WTC11 (cell line): Measurements from ENCODE around the gene ARHGAP15. TPM values are rescaled to one million over a fixed set of nuclear protein-coding genes. Genes with fewer than 3 reads are reported as not detected.

Source experiments
- ATAC-seq: fragments of 200-7000 bp; cut with Tn5 transposase; 2 replicates; pipeline ENCODE4 v1.10.0; 2021; ENCODE audit warnings: mild to moderate bottlenecking, moderate library complexity
- CTCF ChIA-PET: fragments of 300-600 bp; sonication (Branson Sonifier 250); formaldehyde crosslinking; loops from one replicate; lab custom pipeline; 2021; ENCODE audit warnings: antibody characterized with exemption; lab: Charles Lee
- POLR2A ChIA-PET: fragments of 350-600 bp; sonication (Branson Sonifier 250); formaldehyde crosslinking; loops from one replicate; lab custom pipeline; 2021; ENCODE audit warnings: antibody characterized with exemption; lab: Charles Lee
- DNase-seq: peaks from one replicate; pipeline ENCODE4 v3.0.0; 2021; ENCODE audit warnings: low spot score
- H3K27ac Mint-ChIP-seq: 2 replicates; pipeline ENCODE4 v1.8.0; 2021; ENCODE audit warnings: mixed read lengths
- H3K27me3 Mint-ChIP-seq: 2 replicates; pipeline ENCODE4 v1.8.0; 2021; ENCODE audit warnings: low read depth, mild to moderate bottlenecking, moderate library complexity, mixed read lengths
- H3K36me3 Mint-ChIP-seq: 2 replicates; pipeline ENCODE4 v1.8.0; 2021; ENCODE audit warnings: mixed read lengths
- H3K4me1 Mint-ChIP-seq: 2 replicates; pipeline ENCODE4 v1.8.0; 2022; ENCODE audit warnings: mixed read lengths
- H3K4me3 Mint-ChIP-seq: 2 replicates; pipeline ENCODE4 v1.8.0; 2021; ENCODE audit warnings: mild to moderate bottlenecking, moderate library complexity, mixed read lengths
- H3K9me3 Mint-ChIP-seq: 2 replicates; pipeline ENCODE4 v1.8.0; 2021; ENCODE audit warnings: mixed read lengths
- ATF6 ChIP-seq: sonication (generic); formaldehyde crosslinking; IDR thresholded peaks from 2 replicates; pipeline ENCODE4 v1.8.1; 2023; ENCODE audit warnings: mild to moderate bottlenecking, missing genetic modification reagents
- E2F1 ChIP-seq: sonication (generic); formaldehyde crosslinking; IDR thresholded peaks from 2 replicates; pipeline ENCODE4 v1.8.0; 2022; ENCODE audit warnings: mild to moderate bottlenecking, missing genetic modification reagents
- E2F4 ChIP-seq: sonication (generic); formaldehyde crosslinking; IDR thresholded peaks from 2 replicates; pipeline ENCODE4 v1.8.1; 2022; ENCODE audit warnings: low read depth, mild to moderate bottlenecking, moderate library complexity, missing genetic modification reagents, borderline replicate concordance
- FOXK1 ChIP-seq: sonication (generic); formaldehyde crosslinking; IDR thresholded peaks from 2 replicates; pipeline ENCODE4 v1.8.0; 2022; ENCODE audit warnings: mild to moderate bottlenecking, moderate library complexity, missing genetic modification reagents
- GTF2I ChIP-seq: fragments of 250-450 bp; sonication (Bioruptor Pico); conservative IDR thresholded peaks from 2 replicates; pipeline ENCODE4 v1.4.0; 2021; ENCODE audit warnings: mild to moderate bottlenecking
- PREB ChIP-seq: sonication (generic); formaldehyde crosslinking; IDR thresholded peaks from 2 replicates; pipeline ENCODE4 v1.8.1; 2022; ENCODE audit warnings: mild to moderate bottlenecking, missing genetic modification reagents, moderate library complexity, borderline replicate concordance
- RELA ChIP-seq: sonication (generic); formaldehyde crosslinking; IDR thresholded peaks from 2 replicates; pipeline ENCODE4 v1.8.1; 2022; ENCODE audit warnings: missing genetic modification reagents, mild to moderate bottlenecking, borderline replicate concordance
- SMAD3 ChIP-seq: sonication (generic); formaldehyde crosslinking; IDR thresholded peaks from 2 replicates; pipeline ENCODE4 v1.8.0; 2022; ENCODE audit warnings: missing genetic modification reagents, mild to moderate bottlenecking, borderline replicate concordance
- SMAD4 ChIP-seq: sonication (generic); formaldehyde crosslinking; IDR thresholded peaks from 2 replicates; pipeline ENCODE4 v1.8.0; 2022; ENCODE audit warnings: mild to moderate bottlenecking, missing genetic modification reagents
- TCF7 ChIP-seq: sonication (generic); formaldehyde crosslinking; IDR thresholded peaks from 2 replicates; pipeline ENCODE4 v1.8.0; 2022; ENCODE audit warnings: mild to moderate bottlenecking, low read depth, missing genetic modification reagents, moderate library complexity
- TEAD1 ChIP-seq: sonication (generic); formaldehyde crosslinking; IDR thresholded peaks from 2 replicates; pipeline ENCODE4 v1.8.0; 2022; ENCODE audit warnings: mild to moderate bottlenecking, missing genetic modification reagents
- ZNF121 ChIP-seq: sonication (generic); formaldehyde crosslinking; IDR thresholded peaks from 2 replicates; pipeline ENCODE4 v1.8.0; 2023; ENCODE audit warnings: missing genetic modification reagents
- ZNF219 ChIP-seq: sonication (generic); formaldehyde crosslinking; IDR thresholded peaks from 2 replicates; pipeline ENCODE4 v1.8.0; 2023; ENCODE audit warnings: missing genetic modification reagents, mild to moderate bottlenecking, borderline replicate concordance
- ZNF263 ChIP-seq: sonication (generic); formaldehyde crosslinking; IDR thresholded peaks from 2 replicates; pipeline ENCODE4 v1.8.1; 2022; ENCODE audit warnings: low read depth, mild to moderate bottlenecking, moderate library complexity, missing genetic modification reagents
- ZNF281 ChIP-seq: sonication (generic); formaldehyde crosslinking; IDR thresholded peaks from 2 replicates; pipeline ENCODE4 v1.8.0; 2023; ENCODE audit warnings: mild to moderate bottlenecking, missing genetic modification reagents
- ZNF317 ChIP-seq: sonication (generic); formaldehyde crosslinking; IDR thresholded peaks from 2 replicates; pipeline ENCODE4 v1.8.1; 2023; ENCODE audit warnings: low read depth, mild to moderate bottlenecking, moderate library complexity, missing genetic modification reagents, borderline replicate concordance
- ZNF396 ChIP-seq: fragments of 250-450 bp; sonication (Bioruptor Pico); IDR thresholded peaks from 2 replicates; pipeline ENCODE4 v1.8.0; 2021; ENCODE audit warnings: mild to moderate bottlenecking, moderate library complexity, borderline replicate concordance
- ZNF416 ChIP-seq: fragments of 250-450 bp; sonication (Bioruptor Pico); IDR thresholded peaks from 2 replicates; pipeline ENCODE4 v1.9.0; 2021; ENCODE audit warnings: mild to moderate bottlenecking, inconsistent platforms
- ZNF532 ChIP-seq: fragments of 250-450 bp; sonication (Bioruptor Pico); IDR thresholded peaks from 2 replicates; pipeline ENCODE4 v1.9.0; 2021; ENCODE audit warnings: mild to moderate bottlenecking, borderline replicate concordance
- total RNA-seq: library from RNA; stranded (reverse); gene quantifications from 3 replicates; pipeline ENCODE4 v1.2.3, GENCODE V29; 2021

The ARHGAP15 gene
- total RNA-seq, 1 experiment from 2014 or later = 0.28 TPM

GRCh38 chr2:143477714-143478443 is 348.7 kb downstream of the ARHGAP15 start (continued):
- no peak for TF ChIP-seq ZNF416 (CRISPR knock-in tag)
- no peak for TF ChIP-seq E2F1 (CRISPR knock-in tag)
- TF ChIP-seq PREB (CRISPR knock-in tag) = no peak

GRCh38 chr2:143480086-143480485 is 350.9 kb downstream of the ARHGAP15 start:
- Mint-ChIP-seq H3K4me1 (peaks cover 25% of the 10 kb centered on the region), H3K36me3 (no peaks in the 10 kb centered on the region), H3K27ac (no peak overlapping the region), H3K27me3 (peaks cover 66% of the 10 kb centered on the region), H3K9me3 (no peaks in the 10 kb centered on the region), H3K4me3 (no peak overlapping the region)
- no peak for DNase-seq
- POLR2A ChIA-PET = no interaction called here
- ATAC-seq = no peak
- CTCF ChIA-PET = no interaction called here
- TF ChIP-seq ZNF121 (CRISPR knock-in tag) (no peak), FOXK1 (CRISPR knock-in tag) (no peak), SMAD4 (CRISPR knock-in tag) (no peak), SMAD3 (CRISPR knock-in tag) (no peak), GTF2I (CRISPR knock-in tag) (no peak), ATF6 (CRISPR knock-in tag) (no peak), TCF7 (CRISPR knock-in tag) (no peak), ZNF396 (CRISPR knock-in tag) (no peak), ZNF263 (CRISPR knock-in tag) (no peak), ZNF281 (CRISPR knock-in tag) (no peak), ZNF532 (CRISPR knock-in tag) (no peak), ZNF317 (CRISPR knock-in tag) (no peak), RELA (CRISPR knock-in tag) (no peak), ZNF219 (CRISPR knock-in tag) (no peak), TEAD1 (CRISPR knock-in tag) (no peak), E2F4 (CRISPR knock-in tag) (no peak)
